Forelimb muscle (tissue), 1 donor: ENCODE measurements around the gene FUBP3. TPM values are rescaled to one million over a fixed set of nuclear protein-coding genes. Genes with fewer than 3 reads are reported as not detected.

ENCODE experiments used
- DNase-seq: peaks from one replicate; pipeline ENCODE4 v3.0.0-alpha.2; 2013; ENCODE audit warnings: low read depth
- polyA plus RNA-seq: library from polyadenylated mRNA; unstranded; fragments of 120-200 nt; gene quantifications from one replicate; pipeline ENCODE4 v1.2.1, GENCODE V29; 2013; ENCODE audit not compliant: insufficient read length

FUBP3 gene
- polyA plus RNA-seq, 1 donor, result 41.6 TPM

- DNase-seq, result no peak
Measured at GRCh38 chr9:130634191-130634768, 54.9 kb downstream of the FUBP3 start.

GRCh38 chr9:130634801-130635200, 55.4 kb downstream of the FUBP3 start:
- no peak for DNase-seq

- DNase-seq, result no peak
Measured at GRCh38 chr9:130635306-130635705, 55.9 kb downstream of the FUBP3 start.

GRCh38 chr9:130635721-130636647, 56.6 kb downstream of the FUBP3 start:
- no peak for DNase-seq

- no peak for DNase-seq
Measured at GRCh38 chr9:130636648-130637020, 57.3 kb downstream of the FUBP3 start.

GRCh38 chr9:130638284-130639123, 59.1 kb downstream of the FUBP3 start:
- no peak for DNase-seq

- DNase-seq, result no peak
Measured at GRCh38 chr9:130639124-130639765, 59.9 kb downstream of the FUBP3 start.

- DNase-seq, result no peak
Measured at GRCh38 chr9:130639866-130640555, 60.6 kb downstream of the FUBP3 start.

GRCh38 chr9:130640681-130641080, 61.3 kb downstream of the FUBP3 start:
- no peak for DNase-seq

GRCh38 chr9:130642926-130643325, 63.5 kb downstream of the FUBP3 start:
- no peak for DNase-seq

- DNase-seq, result no peak
Measured at GRCh38 chr9:130651221-130651620, 71.8 kb downstream of the FUBP3 start.

- no peak for DNase-seq
Measured at GRCh38 chr9:130651752-130652151, 72.4 kb downstream of the FUBP3 start.

GRCh38 chr9:130654879-130655278, 75.5 kb downstream of the FUBP3 start:
- DNase-seq, result no peak

GRCh38 chr9:130658893-130659698, 79.7 kb downstream of the FUBP3 start:
- DNase-seq, result no peak

- no peak for DNase-seq
Measured at GRCh38 chr9:130659699-130660248, 80.4 kb downstream of the FUBP3 start.

GRCh38 chr9:130660326-130660682, 80.9 kb downstream of the FUBP3 start:
- DNase-seq, result no peak

- DNase-seq, result no peak
Measured at GRCh38 chr9:130660683-130661450, 81.5 kb downstream of the FUBP3 start.

- DNase-seq, result no peak
Measured at GRCh38 chr9:130661451-130662098, 82.2 kb downstream of the FUBP3 start.
